HCT116 (cell line): ENCODE results near the gene KHDRBS2. TPM values are rescaled to one million over a fixed set of nuclear protein-coding genes. Genes with fewer than 3 reads are reported as not detected.

ENCODE experiments used
- ATAC-seq: fragments of 200-7000 bp; cut with Tn5 transposase; 2 replicates; pipeline ENCODE4 v1.9.1; 2020; ENCODE audit warnings: mild to moderate bottlenecking, moderate library complexity
- BruUV-seq: library from RNA; stranded (reverse); fragments of 400-500 nt; replicated peaks from 2 replicates; lab custom pipeline; 2021; lab: Mats Ljungman, UMichigan
- CTCF ChIA-PET: fragments of 300-600 bp; sonication (Branson Sonifier 250); formaldehyde crosslinking; loops from one replicate; lab custom pipeline; 2021; ENCODE audit warnings: antibody characterized with exemption; lab: Charles Lee
- POLR2A ChIA-PET: fragments of 300-600, 350-600 bp; sonication (Branson Sonifier 250); formaldehyde crosslinking; loops from one replicate; lab custom pipeline; 2021; ENCODE audit warnings: antibody characterized with exemption; lab: Charles Lee
- RAD21 ChIA-PET, 2 experiments: fragments of 300-600 bp; sonication (Branson Sonifier 250); formaldehyde crosslinking; loops; one replicate each; lab custom pipeline; 2023; ENCODE audit warnings: low total read pairs in 2 of 2; ENCODE audit not compliant: uncharacterized antibody in 2 of 2, unreplicated experiment in 2 of 2, low non-redundant PET in 1 of 2; lab: Charles Lee
- DNase-seq: peaks from one replicate; pipeline ENCODE4 v3.0.0-alpha.2; 2010; ENCODE audit warnings: low read depth, low spot score
- H2AFZ ChIP-seq: fragments of 200-600 bp; shearing (Covaris generic), sonication (generic); 2 replicates; pipeline ENCODE4 v1.6.1; 2017; ENCODE audit warnings: low read depth, mixed run types, mixed read lengths, antibody characterized with exemption, low read length; ENCODE audit not compliant: poor library complexity, severe bottlenecking
- H3K27ac ChIP-seq: 2 replicates; pipeline ENCODE4 v1.5.1; 2012; ENCODE audit warnings: low read depth, low read length
- H3K27me3 ChIP-seq: fragments of 200-600 bp; sonication (generic); 2 replicates; pipeline ENCODE4 v1.6.1; 2016; ENCODE audit warnings: mixed run types, low read length, mixed read lengths; ENCODE audit not compliant: insufficient read depth
- H3K36me3 ChIP-seq, 2 experiments: fragments of 200-500 bp in 1 of 2; fragments of 200-600 bp in 1 of 2; sonication (Bioruptor generic) in 1 of 2; sonication (generic) in 1 of 2; 2 replicates each; pipeline versions ENCODE4 v1.5.1 to v1.6.1; 2014 to 2016; ENCODE audit warnings: low read length in 2 of 2, inconsistent platforms in 1 of 2, mixed read lengths in 1 of 2, mixed run types in 1 of 2; ENCODE audit not compliant: insufficient read depth in 2 of 2, control insufficient read depth in 1 of 2
- H3K4me1 ChIP-seq, 2 experiments: fragments of 200-600 bp in 1 of 2; sonication (generic) in 1 of 2; 2 replicates each; pipeline versions ENCODE4 v1.5.1 to v1.6.1; 2012 to 2017; ENCODE audit warnings: low read length in 2 of 2, inconsistent platforms in 1 of 2, mild to moderate bottlenecking in 1 of 2, mixed read lengths in 1 of 2, mixed run types in 1 of 2, moderate library complexity in 1 of 2; ENCODE audit not compliant: insufficient read depth in 2 of 2, control insufficient read depth in 1 of 2
- H3K4me2 ChIP-seq: fragments of 200-600 bp; sonication (generic); 2 replicates; pipeline ENCODE4 v1.6.1; 2017; ENCODE audit warnings: mixed run types, low read length, mixed read lengths
- H3K4me3 ChIP-seq, 2 experiments: fragments of 200-600 bp in 1 of 2; sonication (generic) in 1 of 2; replicated peaks in 1 of 2; 2 replicates each; pipeline ENCODE4 v1.5.1; 2011 to 2016; ENCODE audit warnings: low read length in 2 of 2, control low read depth in 1 of 2, low read depth in 1 of 2, mild to moderate bottlenecking in 1 of 2, mixed read lengths in 1 of 2, mixed run types in 1 of 2
- H3K79me2 ChIP-seq: fragments of 200-600 bp; sonication (generic); 2 replicates; pipeline ENCODE4 v1.6.1; 2017; ENCODE audit warnings: mild to moderate bottlenecking, mixed run types, low read length, moderate library complexity, mixed read lengths; ENCODE audit not compliant: insufficient read depth
- H3K9ac ChIP-seq: fragments of 200-600 bp; sonication (generic); 2 replicates; pipeline ENCODE4 v1.6.1; 2016; ENCODE audit warnings: low read length, mixed read lengths
- H3K9me2 ChIP-seq: fragments of 200-600 bp; sonication (generic), shearing (Covaris generic); 2 replicates; pipeline ENCODE4 v1.6.1; 2017; ENCODE audit warnings: mixed run types, mild to moderate bottlenecking, moderate library complexity; ENCODE audit not compliant: insufficient read depth
- H3K9me3 ChIP-seq, 2 experiments: fragments of 200-500 bp in 1 of 2; fragments of 200-600 bp in 1 of 2; sonication (Bioruptor generic) in 1 of 2; sonication (generic) in 1 of 2; 2 replicates each; pipeline ENCODE4 v1.6.1; 2014 to 2017; ENCODE audit warnings: low read length in 2 of 2, mixed read lengths in 2 of 2, inconsistent platforms in 1 of 2, low read depth in 1 of 2, mild to moderate bottlenecking in 1 of 2, mixed run types in 1 of 2, moderate library complexity in 1 of 2; ENCODE audit not compliant: control insufficient read depth in 1 of 2, insufficient read depth in 1 of 2
- H4K20me1 ChIP-seq: fragments of 200-600 bp; sonication (generic), shearing (Covaris generic); 2 replicates; pipeline ENCODE4 v1.6.1; 2017; ENCODE audit warnings: mixed run types, mild to moderate bottlenecking, moderate library complexity; ENCODE audit not compliant: insufficient read depth
- CBX3 ChIP-seq: IDR thresholded peaks from 2 replicates; pipeline ENCODE4 v1.6.1; 2012; ENCODE audit warnings: low read depth
- CEBPB ChIP-seq: IDR thresholded peaks from 2 replicates; pipeline ENCODE4 v1.6.1; 2012; ENCODE audit warnings: low read depth
- EGR1 ChIP-seq: IDR thresholded peaks from 2 replicates; pipeline ENCODE4 v1.6.1; 2012; ENCODE audit warnings: low read depth
- EZH2 ChIP-seq: fragments of 200-600 bp; sonication (generic); IDR thresholded peaks from 2 replicates; pipeline ENCODE4 v1.6.1; 2017; ENCODE audit warnings: antibody characterized with exemption, mixed run types
- FOSL1 ChIP-seq: IDR thresholded peaks from 2 replicates; pipeline ENCODE4 v1.6.1; 2012; ENCODE audit warnings: low read depth
- POLR2A ChIP-seq: IDR thresholded peaks from 2 replicates; pipeline ENCODE4 v1.7.0; 2011; ENCODE audit warnings: borderline replicate concordance; ENCODE audit not compliant: insufficient read depth, insufficient read length; ENCODE audit errors: extremely low read depth
- POLR2AphosphoS5 ChIP-seq: IDR thresholded peaks from 2 replicates; pipeline ENCODE4 v1.6.1; 2011; ENCODE audit warnings: mild to moderate bottlenecking, low read depth, low read length, moderate library complexity
- RAD21 ChIP-seq: IDR thresholded peaks from 2 replicates; pipeline ENCODE4 v1.6.1; 2012; ENCODE audit warnings: low read depth, mild to moderate bottlenecking
- TCF7L2 ChIP-seq: IDR thresholded peaks from 2 replicates; pipeline ENCODE4 v1.7.0; 2011; ENCODE audit warnings: borderline replicate concordance, inconsistent platforms; ENCODE audit not compliant: insufficient read depth, insufficient read length; ENCODE audit errors: extremely low read depth
- intact Hi-C: fragments of 100-400 bp; cut with micrococcal nuclease; formaldehyde crosslinking; loops from 2 replicates; pipeline ENCODE4 v1.10.0; 2022
- total RNA-seq: library from RNA; stranded (reverse); gene quantifications from one replicate; pipeline ENCODE4 v1.2.1, GENCODE V29; 2021; ENCODE audit not compliant: unreplicated experiment
- TF ChIP-seq, protein P1 (sequence below), 3 experiments: fragments of 200-600 bp in 1 of 3; sonication (generic) in 1 of 3; IDR thresholded peaks in 2 of 3; conservative IDR thresholded peaks in 1 of 3; 2 replicates each; pipeline ENCODE4 v1.5.1; 2012 to 2017; ENCODE audit warnings: low read depth in 2 of 3, low read length in 2 of 3, antibody characterized with exemption in 1 of 3, borderline replicate concordance in 1 of 3, control low read depth in 1 of 3, mild to moderate bottlenecking in 1 of 3, mixed read lengths in 1 of 3, mixed run types in 1 of 3, moderate library complexity in 1 of 3; ENCODE audit not compliant: insufficient read depth in 1 of 3
- TF ChIP-seq, protein P2 (sequence below): IDR thresholded peaks from 2 replicates; pipeline ENCODE4 v1.6.1; 2012

Gene KHDRBS2
- total RNA-seq, 1 experiment from 2014 or later, result not detected

DNA sequence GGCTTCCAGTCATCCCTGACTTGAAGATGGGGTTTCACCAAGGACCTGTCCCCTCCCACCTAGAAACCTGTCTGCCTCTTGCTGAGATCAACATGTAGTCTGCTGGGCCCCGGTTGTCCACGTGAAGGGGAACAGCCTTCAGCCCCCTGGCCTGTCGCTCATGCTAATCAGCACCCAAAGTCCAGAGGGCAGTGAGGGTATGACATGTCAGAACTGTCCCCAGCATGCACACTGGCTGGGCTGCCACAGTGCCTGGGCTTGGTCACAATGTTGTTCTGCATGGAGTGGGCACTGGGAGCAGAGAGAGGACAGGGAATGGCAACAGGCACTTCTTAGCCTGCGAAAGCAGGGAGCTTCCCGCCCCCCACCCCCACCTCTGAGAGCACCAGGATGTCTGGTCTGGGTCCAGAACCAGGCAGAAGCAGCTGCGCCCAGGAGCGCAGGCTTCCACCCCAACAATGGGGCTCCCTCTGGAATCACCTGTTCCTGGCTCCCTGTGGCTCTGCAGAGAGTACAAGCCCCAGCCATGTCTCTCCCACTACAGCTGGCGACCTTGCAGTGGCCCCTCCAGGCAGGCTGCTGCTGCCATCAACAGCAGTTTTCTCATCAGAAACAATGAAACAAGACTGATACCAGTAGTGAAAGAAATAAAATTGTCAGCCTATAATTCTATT lies 182.7 kb downstream of the KHDRBS2 start:
- no peak for ATAC-seq
- Histone ChIP-seq H3K27me3 (no peaks in the 10 kb centered on the region), H3K4me2 (no peak overlapping the region), H2AFZ (no peak overlapping the region), H3K79me2 (no peaks in the 10 kb centered on the region), H3K36me3 (no peaks in the 10 kb centered on the region), H3K9me2 (no peaks in the 10 kb centered on the region), H3K9me3 (peaks cover 10 to 21% of the 10 kb centered on the region in 2 experiments; a peak in 2 of 4 replicates), H3K9ac (no peak overlapping the region), H4K20me1 (no peaks in the 10 kb centered on the region), H3K27ac (no peak overlapping the region), H3K4me1 (no peaks in the 10 kb centered on the region), H3K4me3 (no peak overlapping the region)
- ChIA-PET CTCF (no interaction called here), RAD21 (no interaction called here), POLR2A (no interaction called here)
- TF ChIP-seq CBX3 (no peak), TCF7L2 (no peak), EZH2 (no peak), FOSL1 (no peak), CEBPB (no peak), EGR1 (no peak), POLR2A (no peak), RAD21 (no peak), POLR2AphosphoS5 (no peak)
- TF ChIP-seq, protein P1, sequence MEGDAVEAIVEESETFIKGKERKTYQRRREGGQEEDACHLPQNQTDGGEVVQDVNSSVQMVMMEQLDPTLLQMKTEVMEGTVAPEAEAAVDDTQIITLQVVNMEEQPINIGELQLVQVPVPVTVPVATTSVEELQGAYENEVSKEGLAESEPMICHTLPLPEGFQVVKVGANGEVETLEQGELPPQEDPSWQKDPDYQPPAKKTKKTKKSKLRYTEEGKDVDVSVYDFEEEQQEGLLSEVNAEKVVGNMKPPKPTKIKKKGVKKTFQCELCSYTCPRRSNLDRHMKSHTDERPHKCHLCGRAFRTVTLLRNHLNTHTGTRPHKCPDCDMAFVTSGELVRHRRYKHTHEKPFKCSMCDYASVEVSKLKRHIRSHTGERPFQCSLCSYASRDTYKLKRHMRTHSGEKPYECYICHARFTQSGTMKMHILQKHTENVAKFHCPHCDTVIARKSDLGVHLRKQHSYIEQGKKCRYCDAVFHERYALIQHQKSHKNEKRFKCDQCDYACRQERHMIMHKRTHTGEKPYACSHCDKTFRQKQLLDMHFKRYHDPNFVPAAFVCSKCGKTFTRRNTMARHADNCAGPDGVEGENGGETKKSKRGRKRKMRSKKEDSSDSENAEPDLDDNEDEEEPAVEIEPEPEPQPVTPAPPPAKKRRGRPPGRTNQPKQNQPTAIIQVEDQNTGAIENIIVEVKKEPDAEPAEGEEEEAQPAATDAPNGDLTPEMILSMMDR (IDR thresholded peaks at IDR 0.05 in 2 of 3, conservative IDR thresholded peaks at IDR 0.05 in 1 of 3; ENCODE audit: borderline replicate concordance in 1 of 3, insufficient read depth in 1 of 3, low read depth in 2 of 3, low read length in 2 of 3), result no peak
- TF ChIP-seq, protein P2, sequence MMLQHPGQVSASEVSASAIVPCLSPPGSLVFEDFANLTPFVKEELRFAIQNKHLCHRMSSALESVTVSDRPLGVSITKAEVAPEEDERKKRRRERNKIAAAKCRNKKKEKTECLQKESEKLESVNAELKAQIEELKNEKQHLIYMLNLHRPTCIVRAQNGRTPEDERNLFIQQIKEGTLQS, result no peak
- BruUV-seq, result no TSS peak
- intact Hi-C loops, result no loop called here
- DNase-seq, result no peak
